Stimulated activated CD8-positive, alpha-beta memory T cell treated with anti-CD3 and anti-CD28 coated beads, Interleukin-15, amount 100 ng/mL, for 24 hours (primary cell): ENCODE data around the gene STAG3.
"Not testable (repeated sequence)": the region's sequence is repeated elsewhere in the genome, so short reads cannot be mapped to it uniquely, and the experiment has no call there.

Experiments
- DNase-seq: peaks from one replicate; pipeline ENCODE4 v3.0.0-alpha.2; 2020; ENCODE audit warnings: low read depth

STAG3 gene

GRCh38 chr7:100213672-100214071 is 36.0 kb downstream of the STAG3 start:
- DNase-seq: no peak

- DNase-seq: not testable (repeated sequence)
Measured at GRCh38 chr7:100214356-100214755, 36.6 kb downstream of the STAG3 start.

GRCh38 chr7:100215895-100216294 is 38.2 kb downstream of the STAG3 start:
- DNase-seq: no peak

- DNase-seq: not testable (repeated sequence)
Measured at GRCh38 chr7:100217934-100218333, 40.2 kb downstream of the STAG3 start.

GRCh38 chr7:100219271-100219737 is 41.6 kb downstream of the STAG3 start:
- DNase-seq: no peak

- not testable (repeated sequence) for DNase-seq
Measured at GRCh38 chr7:100219801-100220585, 42.3 kb downstream of the STAG3 start, which contains the start of gene PVRIG. PVRIG (plus strand) TSS chr7:100219949; CDS start chr7:100219971, 22 bp downstream.

GRCh38 chr7:100220586-100221230 is 43.0 kb downstream of the STAG3 start:
- no peak for DNase-seq

- no peak for DNase-seq
Measured at GRCh38 chr7:100221231-100221718, 43.6 kb downstream of the STAG3 start.

GRCh38 chr7:100221767-100222444 is 44.2 kb downstream of the STAG3 start:
- no peak for DNase-seq

- DNase-seq: no peak
Measured at GRCh38 chr7:100222445-100223132, 44.9 kb downstream of the STAG3 start.

- DNase-seq: not testable (repeated sequence)
Measured at GRCh38 chr7:100223376-100223927, 45.7 kb downstream of the STAG3 start.

GRCh38 chr7:100224891-100225290 is 47.2 kb downstream of the STAG3 start:
- DNase-seq: not testable (repeated sequence)

GRCh38 chr7:100234660-100235317 is 57.1 kb downstream of the STAG3 start:
- DNase-seq: not testable (repeated sequence)

- not testable (repeated sequence) for DNase-seq
Measured at GRCh38 chr7:100239975-100240374, 62.3 kb downstream of the STAG3 start.

GRCh38 chr7:100243385-100243784 is 65.7 kb downstream of the STAG3 start:
- DNase-seq: not testable (repeated sequence)

GRCh38 chr7:100244988-100245605 is 67.4 kb downstream of the STAG3 start:
- DNase-seq: not testable (repeated sequence)

- DNase-seq: not testable (repeated sequence)
Measured at GRCh38 chr7:100246121-100246864, 68.6 kb downstream of the STAG3 start.

GRCh38 chr7:100246865-100247137 is 69.1 kb downstream of the STAG3 start:
- not testable (repeated sequence) for DNase-seq

- DNase-seq: no peak
Measured at GRCh38 chr7:100247152-100247757, 69.5 kb downstream of the STAG3 start.

- no peak for DNase-seq
Measured at GRCh38 chr7:100248483-100248882, 70.8 kb downstream of the STAG3 start.
